MM.1S (cell line): ENCODE results near the gene ARHGAP8.
A peak's percentile ranks its signal among the peaks of the same experiment; 100 is the strongest.

Experiments
- DNase-seq: peaks from one replicate; pipeline ENCODE4 v3.0.0-alpha.2; 2015
- H2AFZ ChIP-seq: fragments of 300-600 bp; sonication (generic); 2 replicates; pipeline ENCODE4 v1.6.0; 2016; ENCODE audit warnings: antibody characterized with exemption, low read length
- H3F3A ChIP-seq: fragments of 300-600 bp; sonication (generic); 2 replicates; pipeline ENCODE4 v1.6.1; 2016; ENCODE audit warnings: mild to moderate bottlenecking, antibody characterized with exemption, low read length, moderate library complexity, mixed read lengths; ENCODE audit not compliant: insufficient read depth
- H3K27ac ChIP-seq: fragments of 300-600 bp; sonication (generic); 2 replicates; pipeline ENCODE4 v1.5.1; 2016; ENCODE audit warnings: mild to moderate bottlenecking, low read length
- H3K27me3 ChIP-seq: fragments of 300-600 bp; sonication (generic); replicated peaks from 2 replicates; pipeline ENCODE4 v1.6.0; 2016; ENCODE audit warnings: low read length; ENCODE audit not compliant: insufficient read depth
- H3K36me3 ChIP-seq: fragments of 300-600 bp; sonication (generic); replicated peaks from 2 replicates; pipeline ENCODE4 v1.6.1; 2016; ENCODE audit warnings: mild to moderate bottlenecking, low read length, mixed read lengths; ENCODE audit not compliant: insufficient read depth
- H3K4me1 ChIP-seq: fragments of 300-600 bp; sonication (generic); 2 replicates; pipeline ENCODE4 v1.6.1; 2016; ENCODE audit warnings: low read length, mixed read lengths
- H3K4me2 ChIP-seq: fragments of 300-600 bp; sonication (generic); 2 replicates; pipeline ENCODE4 v1.6.0; 2016; ENCODE audit warnings: low read depth, low read length
- H3K4me3 ChIP-seq: fragments of 300-600 bp; sonication (generic); 2 replicates; pipeline ENCODE4 v1.5.1; 2016; ENCODE audit warnings: low read length, mixed read lengths
- H3K79me2 ChIP-seq: fragments of 300-600 bp; sonication (generic); 2 replicates; pipeline ENCODE4 v1.6.1; 2016; ENCODE audit warnings: mixed run types, low read length, mixed read lengths
- H3K9ac ChIP-seq: fragments of 300-600 bp; sonication (generic); 2 replicates; pipeline ENCODE4 v1.6.1; 2016; ENCODE audit warnings: low read length, mixed read lengths
- H3K9me2 ChIP-seq: fragments of 300-600 bp; sonication (generic); replicated peaks from 2 replicates; pipeline ENCODE4 v1.6.1; 2016; ENCODE audit warnings: mild to moderate bottlenecking, low read length, mixed read lengths; ENCODE audit not compliant: insufficient read depth
- H3K9me3 ChIP-seq: fragments of 300-600 bp; sonication (generic); replicated peaks from 2 replicates; pipeline ENCODE4 v1.6.1; 2016; ENCODE audit warnings: mild to moderate bottlenecking, low read length, mixed read lengths; ENCODE audit not compliant: insufficient read depth
- H4K20me1 ChIP-seq: fragments of 300-600 bp; sonication (generic); 2 replicates; pipeline ENCODE4 v1.6.1; 2016; ENCODE audit warnings: mild to moderate bottlenecking, low read length, moderate library complexity, mixed read lengths; ENCODE audit not compliant: insufficient read depth
- EZH2 ChIP-seq: fragments of 300-600 bp; sonication (generic); optimal IDR thresholded peaks from 2 replicates; pipeline ENCODE3; 2017; ENCODE audit warnings: low read depth, mild to moderate bottlenecking, antibody characterized with exemption, low read length, mixed read lengths
- EZH2phosphoT487 ChIP-seq: fragments of 300-600 bp; sonication (generic); IDR thresholded peaks from 2 replicates; pipeline ENCODE4 v1.6.1; 2018; ENCODE audit warnings: antibody characterized with exemption, low read length
- TF ChIP-seq, protein P1 (sequence below): fragments of 300-600 bp; sonication (generic); IDR thresholded peaks from 2 replicates; pipeline ENCODE4 v1.5.1; 2016; ENCODE audit warnings: antibody characterized with exemption, low read length, mixed read lengths

Gene ARHGAP8

DNA sequence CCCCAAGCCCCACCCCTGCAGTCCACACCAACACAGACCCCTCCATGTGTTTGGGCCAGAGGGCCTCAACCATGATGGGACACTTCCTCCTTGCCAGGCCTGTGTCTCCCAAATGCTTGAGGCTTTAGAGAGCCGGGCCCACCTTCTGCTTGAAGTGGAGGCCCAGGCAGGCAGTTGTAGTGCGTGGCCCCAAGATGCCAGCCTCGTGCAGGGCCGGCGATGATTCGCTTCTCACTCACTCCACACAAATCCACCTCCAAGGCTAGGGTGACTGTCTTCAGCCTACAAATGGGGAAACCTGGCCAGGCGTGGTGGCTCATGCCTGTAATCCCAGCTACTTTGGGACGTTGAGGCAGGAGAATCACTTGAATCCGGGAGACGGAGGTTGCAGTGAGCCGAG is 44.6 kb upstream of the ARHGAP8 start:
- H3K4me2 ChIP-seq: no peak overlapping the region
- no peaks in the 10 kb centered on the region for H4K20me1 ChIP-seq

DNA sequence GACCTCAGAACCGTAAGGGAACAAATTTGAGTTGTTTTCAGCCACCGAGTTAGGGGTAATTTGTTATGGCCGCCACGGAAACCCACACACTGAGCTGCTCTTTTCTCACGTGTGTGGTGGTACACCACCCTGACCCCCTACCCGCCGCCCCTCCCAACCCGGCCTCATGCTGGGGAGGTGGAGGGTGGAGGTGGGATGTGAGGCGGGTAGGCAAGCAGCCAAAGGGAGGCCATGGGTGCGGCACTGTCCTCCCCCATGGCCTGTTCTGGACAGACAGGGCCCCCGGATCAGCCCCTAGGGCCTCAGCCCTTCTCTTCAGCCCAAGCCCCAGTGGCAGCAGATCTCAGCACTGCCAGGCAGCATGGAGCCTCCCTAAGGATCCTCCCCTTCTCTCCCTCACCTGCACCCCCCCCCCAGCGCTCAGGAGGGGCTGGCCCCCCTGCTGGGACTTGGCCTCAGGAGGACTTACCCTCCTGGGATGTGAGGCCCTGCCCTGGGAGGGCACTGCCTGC is 42.4 kb upstream of the ARHGAP8 start:
- 0 out of 2 replicates have a peak, but pooled peaks cover 7% of the 10 kb centered on the region for H3K4me1 ChIP-seq
- H3K4me3 ChIP-seq: no peak overlapping the region
- no peaks in the 10 kb centered on the region for H3K9me3 ChIP-seq
- H3K36me3 ChIP-seq: no peaks in the 10 kb centered on the region
- peaks cover 88% of the 10 kb centered on the region for H3K27me3 ChIP-seq
- no peaks in the 10 kb centered on the region for H3F3A ChIP-seq
- H3K79me2 ChIP-seq: no peaks in the 10 kb centered on the region
- no peaks in the 10 kb centered on the region for H3K9me2 ChIP-seq
- TF ChIP-seq EZH2: no peak
- no peak for TF ChIP-seq EZH2phosphoT487
- no peak for DNase-seq
- H2AFZ ChIP-seq: no peak overlapping the region
- no peaks in the 10 kb centered on the region for H4K20me1 ChIP-seq
- H3K9ac ChIP-seq: no peak overlapping the region
- H3K4me2 ChIP-seq: no peak overlapping the region
- H3K27ac ChIP-seq: no peak overlapping the region

More for the DNA sequence above, 44.6 kb upstream of the ARHGAP8 start:
- Histone ChIP-seq H3K9me2 (no peaks in the 10 kb centered on the region), H3K79me2 (no peaks in the 10 kb centered on the region), H3K9ac (no peak overlapping the region), H2AFZ (no peak overlapping the region), H3K27me3 (peaks cover 88% of the 10 kb centered on the region), H3K27ac (no peak overlapping the region), H3K4me1 (0 out of 2 replicates have a peak, but pooled peaks cover 7% of the 10 kb centered on the region), H3F3A (no peaks in the 10 kb centered on the region), H3K4me3 (no peak overlapping the region), H3K36me3 (no peaks in the 10 kb centered on the region), H3K9me3 (no peaks in the 10 kb centered on the region)
- DNase-seq: no peak
- TF ChIP-seq EZH2: no peak
- no peak for TF ChIP-seq EZH2phosphoT487
- TF ChIP-seq, protein P1, sequence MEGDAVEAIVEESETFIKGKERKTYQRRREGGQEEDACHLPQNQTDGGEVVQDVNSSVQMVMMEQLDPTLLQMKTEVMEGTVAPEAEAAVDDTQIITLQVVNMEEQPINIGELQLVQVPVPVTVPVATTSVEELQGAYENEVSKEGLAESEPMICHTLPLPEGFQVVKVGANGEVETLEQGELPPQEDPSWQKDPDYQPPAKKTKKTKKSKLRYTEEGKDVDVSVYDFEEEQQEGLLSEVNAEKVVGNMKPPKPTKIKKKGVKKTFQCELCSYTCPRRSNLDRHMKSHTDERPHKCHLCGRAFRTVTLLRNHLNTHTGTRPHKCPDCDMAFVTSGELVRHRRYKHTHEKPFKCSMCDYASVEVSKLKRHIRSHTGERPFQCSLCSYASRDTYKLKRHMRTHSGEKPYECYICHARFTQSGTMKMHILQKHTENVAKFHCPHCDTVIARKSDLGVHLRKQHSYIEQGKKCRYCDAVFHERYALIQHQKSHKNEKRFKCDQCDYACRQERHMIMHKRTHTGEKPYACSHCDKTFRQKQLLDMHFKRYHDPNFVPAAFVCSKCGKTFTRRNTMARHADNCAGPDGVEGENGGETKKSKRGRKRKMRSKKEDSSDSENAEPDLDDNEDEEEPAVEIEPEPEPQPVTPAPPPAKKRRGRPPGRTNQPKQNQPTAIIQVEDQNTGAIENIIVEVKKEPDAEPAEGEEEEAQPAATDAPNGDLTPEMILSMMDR: no peak

DNA sequence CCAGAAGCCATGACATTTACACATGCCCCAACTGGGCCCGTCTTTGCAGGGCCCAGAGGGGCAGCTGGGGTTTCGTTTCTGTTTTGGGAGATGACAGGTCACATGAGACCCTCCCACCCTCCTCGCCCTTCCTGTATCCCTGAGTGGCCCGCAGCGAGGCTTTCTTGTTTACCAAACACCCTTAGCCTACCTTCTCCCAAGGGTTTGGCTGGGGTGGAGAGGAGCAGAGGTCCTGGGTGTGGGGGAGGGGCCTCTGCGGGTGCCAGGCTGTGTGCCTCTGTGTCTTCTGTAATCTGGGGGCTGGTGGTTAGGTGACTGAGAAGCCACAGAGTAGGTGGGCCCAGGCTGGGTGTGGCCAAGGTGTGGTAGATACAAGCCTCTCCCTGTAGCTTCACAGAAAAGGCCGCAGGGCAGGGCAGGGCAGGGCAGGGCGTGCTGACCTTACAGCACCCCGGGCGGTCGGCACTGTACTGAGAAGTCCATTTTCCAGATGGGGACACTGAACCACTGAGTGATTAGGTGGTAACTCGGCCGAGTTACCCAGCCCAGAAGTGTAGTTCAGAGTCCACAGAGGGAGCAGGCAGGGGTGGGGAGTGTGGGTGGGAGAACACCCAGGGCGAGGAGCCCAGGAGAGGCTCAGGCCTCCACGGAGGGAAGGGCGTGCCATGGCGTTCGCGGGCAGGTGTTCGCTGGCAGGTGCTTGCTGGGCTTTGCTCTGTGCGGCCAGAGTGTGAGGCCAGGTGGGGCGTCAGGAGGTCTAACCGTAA is 41.7 kb upstream of the ARHGAP8 start:
- 0 out of 2 replicates have a peak, but pooled peaks cover 7% of the 10 kb centered on the region for H3K4me1 ChIP-seq
- H3K36me3 ChIP-seq: no peaks in the 10 kb centered on the region
- no peak overlapping the region for H3K9ac ChIP-seq
- no peaks in the 10 kb centered on the region for H3K9me3 ChIP-seq
- H3K27ac ChIP-seq: no peak overlapping the region
- no peak for DNase-seq
- no peaks in the 10 kb centered on the region for H3F3A ChIP-seq
- no peaks in the 10 kb centered on the region for H3K9me2 ChIP-seq
- no peaks in the 10 kb centered on the region for H4K20me1 ChIP-seq
- H3K79me2 ChIP-seq: no peaks in the 10 kb centered on the region
- H3K4me3 ChIP-seq: no peak overlapping the region
- TF ChIP-seq, protein P1: no peak
- TF ChIP-seq EZH2phosphoT487 (no peak), EZH2 (no peak)
- H3K27me3 ChIP-seq: peaks cover 91% of the 10 kb centered on the region
- H2AFZ ChIP-seq: no peak overlapping the region
- H3K4me2 ChIP-seq: peak overlapping the region; percentile 30; the same call in 1 of the 2 replicates

DNA sequence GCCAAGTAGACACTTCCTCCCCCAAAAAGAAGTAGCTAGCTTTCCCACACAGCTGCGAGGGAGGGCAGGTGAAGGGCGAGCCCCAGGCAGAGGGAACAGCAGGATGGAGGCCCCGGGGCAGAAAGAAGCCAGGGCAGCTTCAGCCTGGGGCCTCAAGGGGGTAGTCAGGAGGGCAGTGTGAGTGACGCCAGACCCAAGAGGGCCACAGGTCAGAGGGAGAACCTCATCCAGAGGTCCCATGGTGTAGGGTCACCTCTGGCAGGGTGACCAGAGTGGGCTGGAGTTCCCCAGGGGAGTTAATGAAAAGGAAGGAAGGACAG is 41.2 kb upstream of the ARHGAP8 start:
- Histone ChIP-seq H3K27me3 (peaks cover 93% of the 10 kb centered on the region), H3F3A (no peaks in the 10 kb centered on the region), H4K20me1 (no peaks in the 10 kb centered on the region), H3K4me2 (no peak overlapping the region), H3K9ac (no peak overlapping the region), H2AFZ (no peak overlapping the region), H3K79me2 (no peaks in the 10 kb centered on the region), H3K4me3 (no peak overlapping the region), H3K9me3 (no peaks in the 10 kb centered on the region), H3K9me2 (no peaks in the 10 kb centered on the region), H3K27ac (no peak overlapping the region; the same call in 1 of the 2 replicates), H3K4me1 (0 out of 2 replicates have a peak, but pooled peaks cover 7% of the 10 kb centered on the region), H3K36me3 (no peaks in the 10 kb centered on the region)
- no peak for TF ChIP-seq EZH2
- DNase-seq: no peak
